22Rv1 (cell line): ENCODE data around the gene MORN1.

ENCODE experiments used
- CTCF ChIP-seq: fragments of 450-650 bp; IDR thresholded peaks from 2 replicates; pipeline ENCODE4 v1.5.1; 2017; ENCODE audit warnings: mild to moderate bottlenecking
- ZFX ChIP-seq: fragments of 450-650 bp; IDR thresholded peaks from 2 replicates; pipeline ENCODE4 v1.6.1; 2017; ENCODE audit warnings: antibody characterized with exemption, borderline replicate concordance

GRCh38 chr1:2392686-2393085 lies 1.3 kb upstream of the MORN1 start:
- TF ChIP-seq CTCF (no peak), ZFX (no peak)
